Body of pancreas (tissue), 4 donors: ENCODE data around the gene MAGI1. TPM values are rescaled to one million over a fixed set of nuclear protein-coding genes. Genes with fewer than 3 reads are reported as not detected.

Experiments
- ATAC-seq: fragments of 150-250 bp; one replicate; pipeline ENCODE4 v1.9.1; 2016
- DNase-seq, 4 donors: peaks; one replicate each; pipeline ENCODE4 v3.0.0-alpha.2; 2019
- H3K27ac ChIP-seq, 4 donors: fragments of 200-600 bp; sonication (generic); 1 replicate in 3 of 4; 2 replicates in 1 of 4; pipeline versions ENCODE4 v1.5.1 to v1.6.1; 2016 to 2019; ENCODE audit warnings: mild to moderate bottlenecking in 1 of 4, mixed read lengths in 1 of 4, moderate library complexity in 1 of 4
- H3K27me3 ChIP-seq, 2 donors: fragments of 200-600 bp; sonication (generic); one replicate each; pipeline ENCODE4 v1.6.0; 2016; ENCODE audit warnings: mild to moderate bottlenecking in 1 of 2
- H3K36me3 ChIP-seq, 2 donors: fragments of 200-600 bp; sonication (generic); replicated peaks in 1 of 2; 2 replicates each; pipeline ENCODE4 v1.5.1; 2016; ENCODE audit warnings: low read depth in 2 of 2; ENCODE audit not compliant: insufficient read depth in 1 of 2
- H3K4me1 ChIP-seq: fragments of 200-600 bp; sonication (generic); one replicate; pipeline ENCODE4 v1.6.0; 2016
- H3K4me3 ChIP-seq, 2 donors: fragments of 200-600 bp; sonication (generic); 1 replicate in 1 of 2; 2 replicates in 1 of 2; pipeline ENCODE4 v1.5.1; 2016 to 2019
- H3K9me3 ChIP-seq, 3 donors: fragments of 200-600 bp; sonication (generic); 1 replicate in 2 of 3; 2 replicates in 1 of 3; pipeline ENCODE4 v1.5.1; 2016
- CTCF ChIP-seq, 7 experiments: fragments of 450-650 bp in 4 of 7; fragments of 200-600 bp in 3 of 7; sonication (generic) in 3 of 7; IDR thresholded peaks; one replicate each; pipeline ENCODE4 v1.5.1; 2016 to 2019; ENCODE audit warnings: antibody characterized with exemption in 7 of 7
- POLR2A ChIP-seq, 3 donors: fragments of 450-650 bp; IDR thresholded peaks; one replicate each; pipeline ENCODE4 v1.6.1; 2016; ENCODE audit warnings: antibody characterized with exemption in 3 of 3, mild to moderate bottlenecking in 2 of 3
- WGBS, 2 donors: methylation state at CpG; one replicate each; pipeline ENCODE4 v1.1.5; 2017; 5-methylcytosine and 5-hydroxymethylcytosine counted together
- intact Hi-C: fragments of 100-400 bp; cut with DNase I; formaldehyde crosslinking; loops from one replicate; pipeline ENCODE4 v1.15.1; 2023
- total RNA-seq, 2 donors: library from RNA; depleted of rRNA; stranded (reverse); fragments of >200 nt; gene quantifications; one replicate each; pipeline ENCODE4 v1.1.0, GENCODE V29; 2016

The MAGI1 gene
- total RNA-seq, 2 donors from 2014 or later = 44.2 to 63.6 TPM

GRCh38 chr3:65871305-65872141 lies 167.2 kb downstream of the MAGI1 start:
- TF ChIP-seq CTCF (IDR thresholded peaks at IDR 0.05) = no peak
- no peak for TF ChIP-seq POLR2A (IDR thresholded peaks at IDR 0.05)
- 17 to 23% methylated on average over 6 of the region's 6 CpGs for WGBS, 2 donors
- peaks cover 38% of the 10 kb centered on the region for H3K4me1 ChIP-seq
- ATAC-seq = peak; percentile 83
- DNase-seq = peak; percentile 85 to 93 (median 90)
- no peak overlapping the region for H3K4me3 ChIP-seq
- intact Hi-C loops = no loop called here
- peak overlapping the region; percentile 4 to 62 (median 56) for H3K27ac ChIP-seq
- no peaks in the 10 kb centered on the region for H3K9me3 ChIP-seq
- H3K27me3 ChIP-seq = no peaks in the 10 kb centered on the region
- H3K36me3 ChIP-seq = no peaks in the 10 kb centered on the region

- Histone ChIP-seq H3K4me3 (no peak overlapping the region), H3K4me1 (peaks cover 28% of the 10 kb centered on the region), H3K36me3 (no peaks in the 10 kb centered on the region), H3K27ac (peak overlapping the region in 3 of 4 donors; percentile 31 to 62 (median 58)), H3K9me3 (no peaks in the 10 kb centered on the region), H3K27me3 (no peaks in the 10 kb centered on the region)
- TF ChIP-seq CTCF (IDR thresholded peaks at IDR 0.05) = no peak
- no peak for TF ChIP-seq POLR2A (IDR thresholded peaks at IDR 0.05)
- intact Hi-C loops = no loop called here
- ATAC-seq (no peak), DNase-seq (peak in 1 of 4 donors; percentile 22)
- WGBS, 2 donors = 50 to 67% methylated on average over 9 of the region's 9 CpGs
Measured at GRCh38 chr3:65869798-65870197, 168.9 kb downstream of the MAGI1 start.

GRCh38 chr3:65867463-65868210 lies 171.1 kb downstream of the MAGI1 start:
- Histone ChIP-seq H3K4me1 (peaks cover 35% of the 10 kb centered on the region), H3K27me3 (no peaks in the 10 kb centered on the region), H3K27ac (no peak overlapping the region), H3K36me3 (no peaks in the 10 kb centered on the region), H3K4me3 (no peak overlapping the region), H3K9me3 (no peaks in the 10 kb centered on the region)
- ATAC-seq (no peak), DNase-seq (no peak)
- TF ChIP-seq POLR2A (IDR thresholded peaks at IDR 0.05) (no peak), CTCF (IDR thresholded peaks at IDR 0.05) (no peak)
- intact Hi-C loops = no loop called here
- WGBS, 2 donors = 93 to 95% methylated on average over 9 of the region's 9 CpGs

- Histone ChIP-seq H3K4me1 (peaks cover 9% of the 10 kb centered on the region), H3K4me3 (no peak overlapping the region), H3K9me3 (no peaks in the 10 kb centered on the region), H3K36me3 (no peaks in the 10 kb centered on the region), H3K27ac (peak overlapping the region in 1 of 4 donors; percentile 38), H3K27me3 (no peaks in the 10 kb centered on the region)
- ATAC-seq (peak; percentile 47), DNase-seq (peak in 2 of 4 donors; percentile 25 to 63)
- intact Hi-C loops = no loop called here
- TF ChIP-seq POLR2A (IDR thresholded peaks at IDR 0.05) = no peak
- peak in 1 of 7 experiments; percentile 23 for TF ChIP-seq CTCF (IDR thresholded peaks at IDR 0.05)
- WGBS, 2 donors = 44 to 60% methylated on average over 6 of the region's 6 CpGs
Measured at GRCh38 chr3:65864357-65864904, 174.3 kb downstream of the MAGI1 start.
